B cell (primary cell): ENCODE measurements around the gene HFE. TPM values are rescaled to one million over a fixed set of nuclear protein-coding genes. Genes with fewer than 3 reads are reported as not detected.
A peak's percentile ranks its signal among the peaks of the same experiment; 100 is the strongest.

ENCODE experiments used
- ATAC-seq: fragments of 200-7000 bp; cut with Tn5 transposase; one replicate; pipeline ENCODE4 v1.10.0; 2021; ENCODE audit warnings: low read depth, mild to moderate bottlenecking, moderate number of reproducible peaks, moderate library complexity
- CTCF ChIA-PET: fragments of 350-600 bp; sonication (Branson Sonifier 250); formaldehyde crosslinking; loops from one replicate; lab custom pipeline; 2021; ENCODE audit warnings: antibody characterized with exemption, inconsistent platforms; lab: Charles Lee
- POLR2A ChIA-PET: fragments of 350-600 bp; sonication (Branson Sonifier 250); formaldehyde crosslinking; loops from one replicate; lab custom pipeline; 2021; ENCODE audit warnings: antibody characterized with exemption; lab: Charles Lee
- DNase-seq: peaks from one replicate; pipeline ENCODE4 v3.0.0; 2013
- H2AFZ ChIP-seq: 2 replicates; pipeline ENCODE4 v1.6.1; 2012; ENCODE audit warnings: mild to moderate bottlenecking, low read depth, low read length; ENCODE audit not compliant: insufficient read depth, poor library complexity, severe bottlenecking
- H3K27ac ChIP-seq, 2 donors: 1 replicate in 1 of 2; 2 replicates in 1 of 2; pipeline ENCODE4 v1.5.1; 2012 to 2013; ENCODE audit warnings: low read length in 2 of 2, mild to moderate bottlenecking in 2 of 2, moderate library complexity in 1 of 2
- H3K27me3 ChIP-seq, 4 experiments: fragments of 200-600 bp in 1 of 4; sonication (generic) in 1 of 4; replicated peaks in 1 of 4; 1 replicate in 2 of 4; 2 replicates in 2 of 4; pipeline versions ENCODE4 v1.6.1 to v1.7.0; 2013 to 2016; ENCODE audit warnings: low read length in 3 of 4, mild to moderate bottlenecking in 2 of 4, mixed read lengths in 1 of 4, moderate library complexity in 1 of 4; ENCODE audit not compliant: insufficient read depth in 4 of 4, control insufficient read depth in 3 of 4; ENCODE audit errors: control extremely low read depth in 1 of 4
- H3K36me3 ChIP-seq, 2 experiments: replicated peaks in 1 of 2; 1 replicate in 1 of 2; 2 replicates in 1 of 2; pipeline versions ENCODE4 v1.6.1 to v1.7.1; 2013; ENCODE audit warnings: low read length in 1 of 2; ENCODE audit not compliant: insufficient read depth in 2 of 2, control insufficient read depth in 1 of 2; ENCODE audit errors: control extremely low read depth in 1 of 2, extremely low read depth in 1 of 2
- H3K4me1 ChIP-seq, 2 donors: fragments of 200-600 bp in 1 of 2; sonication (generic) in 1 of 2; 1 replicate in 1 of 2; 2 replicates in 1 of 2; pipeline versions ENCODE4 v1.5.1 to v1.6.1; 2013 to 2017; ENCODE audit warnings: low read length in 2 of 2; ENCODE audit not compliant: control insufficient read depth in 2 of 2, insufficient read depth in 2 of 2
- H3K4me2 ChIP-seq: replicated peaks from 2 replicates; pipeline ENCODE3; 2012; ENCODE audit warnings: mild to moderate bottlenecking, low read depth, low read length; ENCODE audit not compliant: poor library complexity, severe bottlenecking
- H3K4me3 ChIP-seq, 5 experiments: fragments of 200-600 bp in 1 of 5; sonication (generic) in 1 of 5; 1 replicate in 3 of 5; 2 replicates in 2 of 5; pipeline versions ENCODE4 v1.5.1 to v1.7.0; 2011 to 2016; ENCODE audit warnings: low read length in 4 of 5, mild to moderate bottlenecking in 4 of 5, low read depth in 2 of 5, control low read depth in 1 of 5, moderate library complexity in 1 of 5; ENCODE audit not compliant: insufficient read depth in 1 of 5; ENCODE audit errors: control extremely low read depth in 1 of 5, extremely low read depth in 1 of 5
- H3K79me2 ChIP-seq: fragments of 200-600 bp; sonication (generic); one replicate; pipeline ENCODE4 v1.6.0; 2016; ENCODE audit warnings: low read length; ENCODE audit not compliant: control insufficient read depth, insufficient read depth
- H3K9ac ChIP-seq: fragments of 200-600 bp; sonication (generic); 2 replicates; pipeline ENCODE4 v1.6.1; 2017; ENCODE audit warnings: mild to moderate bottlenecking, low read length, moderate library complexity
- H3K9me3 ChIP-seq, 3 donors: one replicate each; pipeline versions ENCODE4 v1.6.1 to v1.7.1; 2013; ENCODE audit warnings: low read length in 2 of 3; ENCODE audit not compliant: control insufficient read depth in 2 of 3, insufficient read depth in 1 of 3; ENCODE audit errors: control extremely low read depth in 1 of 3
- H4K20me1 ChIP-seq: 2 replicates; pipeline ENCODE4 v1.6.0; 2012; ENCODE audit warnings: mild to moderate bottlenecking, low read length; ENCODE audit not compliant: insufficient read depth, control insufficient read depth, poor library complexity, severe bottlenecking
- H3K27ac Mint-ChIP-seq: one replicate; pipeline ENCODE4 v1.8.0; 2021; ENCODE audit warnings: mixed read lengths
- H3K27me3 Mint-ChIP-seq: one replicate; pipeline ENCODE4 v1.8.0; 2021; ENCODE audit warnings: mixed read lengths
- H3K4me1 Mint-ChIP-seq: one replicate; pipeline ENCODE4 v1.8.0; 2021; ENCODE audit warnings: mixed read lengths
- H3K4me3 Mint-ChIP-seq: one replicate; pipeline ENCODE4 v1.8.0; 2021; ENCODE audit warnings: mixed read lengths
- H3K9me3 Mint-ChIP-seq: one replicate; pipeline ENCODE4 v1.8.0; 2022; ENCODE audit warnings: mixed read lengths; ENCODE audit not compliant: insufficient read depth
- EZH2 ChIP-seq: IDR thresholded peaks from 2 replicates; pipeline ENCODE4 v1.6.1; 2012; ENCODE audit warnings: borderline replicate concordance, low read depth, mild to moderate bottlenecking, moderate library complexity, low read length; ENCODE audit not compliant: insufficient read depth, poor library complexity, severe bottlenecking
- WGBS: methylation state at CpG from one replicate; pipeline ENCODE4 v1.1.5; 2013; ENCODE audit warnings: missing lambda C conversion rate; ENCODE audit not compliant: insufficient coverage; 5-methylcytosine and 5-hydroxymethylcytosine counted together
- intact Hi-C: fragments of 100-400 bp; cut with micrococcal nuclease; formaldehyde crosslinking; loops from one replicate; pipeline ENCODE4 v1.10.0; 2022
- polyA plus RNA-seq: library from polyadenylated mRNA; depleted of rRNA; stranded (reverse); fragments of >200 nt; gene quantifications from 2 replicates; pipeline ENCODE4 v1.2.3, GENCODE V29; 2012
- total RNA-seq, 2 donors: library from RNA; stranded (reverse); fragments of 120-200 nt in 1 of 2; gene quantifications; 1 replicate in 1 of 2; 2 replicates in 1 of 2; pipeline versions ENCODE4 v1.2.3 to v1.2.4, GENCODE V29; 2013 to 2022
- TF ChIP-seq, protein P1 (sequence below): fragments of 200-600 bp; IDR thresholded peaks from one replicate; pipeline ENCODE4 v1.8.0; 2022; ENCODE audit warnings: antibody characterized with exemption, mild to moderate bottlenecking

The HFE gene
- total and polyA plus RNA-seq, 2 donors (not counting 1 experiment from before 2014, with no cell fraction given) = 5.9 to 6.3 TPM

DNA sequence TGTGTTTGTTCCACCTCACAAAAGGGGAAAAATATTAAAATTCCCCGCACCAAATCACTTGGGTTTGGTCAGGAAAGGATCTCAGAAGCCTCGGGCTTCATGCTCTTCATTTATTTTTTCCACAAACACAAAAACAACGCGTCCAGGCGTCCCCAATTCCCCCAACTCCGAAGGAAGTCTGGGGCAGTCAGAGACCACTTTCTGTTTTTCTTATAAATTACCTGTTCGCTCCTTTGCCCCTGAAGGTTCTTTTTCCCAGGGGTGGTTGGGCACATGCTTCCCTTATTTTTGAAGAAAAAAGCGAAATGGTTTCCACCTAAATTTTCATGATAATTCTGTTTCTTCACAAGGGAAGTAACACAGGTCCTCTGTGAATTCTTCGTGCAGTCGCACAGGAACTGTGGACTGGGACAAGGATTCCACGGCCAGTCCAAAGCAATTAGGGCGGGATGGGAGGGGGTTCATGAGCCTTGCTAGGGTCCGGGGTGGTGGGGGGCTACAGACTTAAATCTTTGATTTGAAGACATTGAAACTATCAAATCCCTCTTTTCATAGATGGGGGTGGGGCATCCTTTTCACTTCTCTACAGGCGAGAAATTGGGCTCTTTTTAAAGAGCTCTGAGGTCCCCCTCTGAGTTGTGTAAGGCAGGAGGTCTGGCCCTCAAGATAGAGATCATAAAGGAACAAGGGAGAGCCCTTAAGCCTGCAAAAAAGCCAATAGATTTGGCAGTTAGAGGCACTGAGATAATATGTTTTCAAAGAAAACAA lies 30.5 kb upstream of the HFE start:
- Mint-ChIP-seq H3K27ac (peak overlapping the region; percentile 97), H3K4me1 (peaks cover 15% of the 10 kb centered on the region), H3K4me3 (peak overlapping the region; percentile 96), H3K9me3 (no peaks in the 10 kb centered on the region), H3K27me3 (no peaks in the 10 kb centered on the region)
- peak overlapping the region; percentile 80 for H2AFZ ChIP-seq
- H3K36me3 ChIP-seq = no peaks in the 10 kb centered on the region
- no peak for DNase-seq
- peaks cover 12 to 16% of the 10 kb centered on the region in 2 donors for H3K4me1 ChIP-seq
- no peaks in the 10 kb centered on the region for H3K9me3 ChIP-seq
- H3K79me2 ChIP-seq = no peaks in the 10 kb centered on the region
- peak overlapping the region; percentile 83 for H3K4me2 ChIP-seq
- 0% methylated on average over 7 of the region's 14 CpGs for whole genome bisulfite sequencing
- H4K20me1 ChIP-seq = no peaks in the 10 kb centered on the region
- H3K27ac ChIP-seq = peak overlapping the region; percentile 80 to 91
- peak overlapping the region; percentile 88 for H3K9ac ChIP-seq
- ATAC-seq = no peak
- TF ChIP-seq, protein P1, sequence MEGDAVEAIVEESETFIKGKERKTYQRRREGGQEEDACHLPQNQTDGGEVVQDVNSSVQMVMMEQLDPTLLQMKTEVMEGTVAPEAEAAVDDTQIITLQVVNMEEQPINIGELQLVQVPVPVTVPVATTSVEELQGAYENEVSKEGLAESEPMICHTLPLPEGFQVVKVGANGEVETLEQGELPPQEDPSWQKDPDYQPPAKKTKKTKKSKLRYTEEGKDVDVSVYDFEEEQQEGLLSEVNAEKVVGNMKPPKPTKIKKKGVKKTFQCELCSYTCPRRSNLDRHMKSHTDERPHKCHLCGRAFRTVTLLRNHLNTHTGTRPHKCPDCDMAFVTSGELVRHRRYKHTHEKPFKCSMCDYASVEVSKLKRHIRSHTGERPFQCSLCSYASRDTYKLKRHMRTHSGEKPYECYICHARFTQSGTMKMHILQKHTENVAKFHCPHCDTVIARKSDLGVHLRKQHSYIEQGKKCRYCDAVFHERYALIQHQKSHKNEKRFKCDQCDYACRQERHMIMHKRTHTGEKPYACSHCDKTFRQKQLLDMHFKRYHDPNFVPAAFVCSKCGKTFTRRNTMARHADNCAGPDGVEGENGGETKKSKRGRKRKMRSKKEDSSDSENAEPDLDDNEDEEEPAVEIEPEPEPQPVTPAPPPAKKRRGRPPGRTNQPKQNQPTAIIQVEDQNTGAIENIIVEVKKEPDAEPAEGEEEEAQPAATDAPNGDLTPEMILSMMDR = no peak
- TF ChIP-seq EZH2 = no peak
- POLR2A ChIA-PET = interaction anchor here (0.6 to 7.7 kb wide), 31 partner anchors 12 to 1836 kb away, joined by 3 to 93 read pairs (median 6); a partner anchor contains a TSS
- H3K27me3 ChIP-seq = no peaks in the 10 kb centered on the region
- CTCF ChIA-PET = interaction anchor here (0.6 to 2.9 kb wide), 11 partner anchors 9 to 178 kb away, joined by 3 to 17 read pairs (median 4); a partner anchor contains a TSS
- peak overlapping the region; percentile 69 to 100 (median 94) for H3K4me3 ChIP-seq
- intact Hi-C loops = loop anchor here (1.0 to 2.0 kb wide), 7 partner anchors 10 to 100 kb away; a partner anchor contains a TSS

DNA sequence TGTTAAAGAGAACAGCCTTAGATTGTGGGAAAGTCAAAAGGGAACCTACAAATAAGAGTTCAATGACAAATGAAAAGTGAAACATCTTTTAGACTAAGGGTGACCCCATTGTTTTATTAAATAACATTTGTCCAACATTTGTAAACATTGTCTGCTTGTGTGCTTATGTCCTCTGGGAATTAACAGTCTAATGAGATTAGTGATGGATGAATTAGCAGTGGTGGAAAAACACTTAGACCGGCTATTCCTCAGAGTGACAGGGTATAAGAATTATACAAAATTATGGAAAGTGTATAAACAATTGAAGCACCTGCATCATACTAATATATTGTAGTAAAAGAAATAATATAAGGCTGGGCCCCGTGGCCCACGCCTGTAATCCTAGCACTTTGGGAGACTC lies 29.3 kb upstream of the HFE start:
- no peak for TF ChIP-seq EZH2
- TF ChIP-seq, protein P1 = no peak
- ATAC-seq (no peak), DNase-seq (no peak)
- no peaks in the 10 kb centered on the region for H3K79me2 ChIP-seq
- intact Hi-C loops = loop anchor here (2.0 kb wide), 3 partner anchors 45 to 99 kb away; a partner anchor contains a TSS
- no peaks in the 10 kb centered on the region for H3K27me3 ChIP-seq
- no peak overlapping the region for H3K27ac ChIP-seq
- no peaks in the 10 kb centered on the region for H4K20me1 ChIP-seq
- no peak overlapping the region for H3K4me3 ChIP-seq
- Mint-ChIP-seq H3K9me3 (no peaks in the 10 kb centered on the region), H3K4me3 (no peak overlapping the region), H3K4me1 (peaks cover 15% of the 10 kb centered on the region), H3K27ac (no peak overlapping the region), H3K27me3 (no peaks in the 10 kb centered on the region)
- POLR2A ChIA-PET = interaction anchor here (1.3 to 7.7 kb wide), 5 partner anchors 13 to 1089 kb away, joined by 6 to 93 read pairs (median 64); a partner anchor contains a TSS
- no peak overlapping the region for H3K4me2 ChIP-seq
- no CpG with 5 or more reads among the region's 3 CpGs for WGBS
- H3K9ac ChIP-seq = no peak overlapping the region
- CTCF ChIA-PET = interaction anchor here (1.3 to 14.0 kb wide), 4 partner anchors 32 to 46 kb away, joined by 4 to 605 read pairs (median 14); partner anchors contain the start of gene HFE
- H3K4me1 ChIP-seq = peaks cover 12 to 16% of the 10 kb centered on the region in 2 donors
- no peak overlapping the region for H2AFZ ChIP-seq
- H3K36me3 ChIP-seq = no peaks in the 10 kb centered on the region
- H3K9me3 ChIP-seq = no peaks in the 10 kb centered on the region
